Measurements from ENCODE around the gene IGSF21. TPM values are rescaled to one million over a fixed set of nuclear protein-coding genes. Genes with fewer than 3 reads are reported as not detected.

Gene IGSF21
- total RNA-seq, 2 experiments from 2014 or later: not detected

GRCh38 chr1:18419845-18420184, 312.2 kb downstream of the IGSF21 start:
- Mint-ChIP-seq H3K4me3 (no peak overlapping the region), H3K36me3 (ENCODE audit: low read depth) (no peaks in the 10 kb centered on the region), H3K9me3 (no peaks in the 10 kb centered on the region), H3K4me1 (ENCODE audit: low read depth) (no peaks in the 10 kb centered on the region), H3K27me3 (peaks cover 8% of the 10 kb centered on the region), H3K27ac (no peak overlapping the region)
- no peak for DNase-seq
- TF ChIP-seq CTCF (IDR thresholded peaks at IDR 0.05): no peak
- POLR2A ChIA-PET: no interaction called here
- CTCF ChIA-PET: no interaction called here
- intact Hi-C loops (cut with micrococcal nuclease): no loop called here
- ATAC-seq: no peak

- Mint-ChIP-seq H3K4me3 (no peak overlapping the region), H3K4me1 (ENCODE audit: low read depth) (no peaks in the 10 kb centered on the region), H3K36me3 (ENCODE audit: low read depth) (no peaks in the 10 kb centered on the region), H3K27me3 (peaks cover 9% of the 10 kb centered on the region), H3K9me3 (peaks cover 9% of the 10 kb centered on the region), H3K27ac (no peak overlapping the region)
- no peak for ATAC-seq
- intact Hi-C loops (cut with micrococcal nuclease): no loop called here
- DNase-seq: no peak
- no peak for TF ChIP-seq CTCF (IDR thresholded peaks at IDR 0.05)
- CTCF ChIA-PET: no interaction called here
- POLR2A ChIA-PET: interaction anchor here (0.6 kb wide), 1 partner anchor 371 kb away, joined by 3 read pairs; no protein-coding TSS in a partner anchor
Measured at GRCh38 chr1:18422076-18422777, 314.6 kb downstream of the IGSF21 start.

- Mint-ChIP-seq H3K27me3 (peaks cover 9% of the 10 kb centered on the region), H3K9me3 (peaks cover 9% of the 10 kb centered on the region), H3K4me1 (ENCODE audit: low read depth) (no peaks in the 10 kb centered on the region), H3K27ac (no peak overlapping the region), H3K36me3 (ENCODE audit: low read depth) (no peaks in the 10 kb centered on the region), H3K4me3 (no peak overlapping the region)
- intact Hi-C loops (cut with micrococcal nuclease): no loop called here
- ChIA-PET POLR2A (no interaction called here), CTCF (no interaction called here)
- no peak for TF ChIP-seq CTCF (IDR thresholded peaks at IDR 0.05)
- no peak for ATAC-seq
- DNase-seq: no peak
Measured at GRCh38 chr1:18422954-18423353, 315.4 kb downstream of the IGSF21 start.

GRCh38 chr1:18426580-18426979, 319.0 kb downstream of the IGSF21 start:
- intact Hi-C loops (cut with micrococcal nuclease): no loop called here

More at GRCh38 chr1:18426580-18426979, 319.0 kb downstream of the IGSF21 start:
- H3K4me1 Mint-ChIP-seq (ENCODE audit: low read depth): no peaks in the 10 kb centered on the region
- CTCF ChIA-PET: interaction anchor here (1.8 kb wide), 1 partner anchor 149 kb away, joined by 6 read pairs; no protein-coding TSS in a partner anchor
- H3K36me3 Mint-ChIP-seq (ENCODE audit: low read depth): no peaks in the 10 kb centered on the region
- peaks cover 10% of the 10 kb centered on the region for H3K9me3 Mint-ChIP-seq
- H3K4me3 Mint-ChIP-seq: no peak overlapping the region
- H3K27ac Mint-ChIP-seq: no peak overlapping the region
- DNase-seq (no peak), ATAC-seq (no peak)
- peaks cover 7% of the 10 kb centered on the region for H3K27me3 Mint-ChIP-seq
- POLR2A ChIA-PET: no interaction called here
- no peak for TF ChIP-seq CTCF (IDR thresholded peaks at IDR 0.05)

Data from activated CD8-positive, alpha-beta T cell treated with anti-CD3 and anti-CD28 coated beads for 36 hours (primary cell).